Skeletal muscle cell (primary cell): ENCODE data around the gene DCDC2C.

Experiments
- DNase-seq: peaks from one replicate; pipeline ENCODE4 v3.0.0-alpha.2; 2010; ENCODE audit warnings: low read depth
- H3K4me3 ChIP-seq: 2 replicates; pipeline ENCODE4 v1.5.1; 2011; ENCODE audit warnings: low read depth, mild to moderate bottlenecking, control low read depth, low read length, moderate library complexity

DCDC2C gene

DNA sequence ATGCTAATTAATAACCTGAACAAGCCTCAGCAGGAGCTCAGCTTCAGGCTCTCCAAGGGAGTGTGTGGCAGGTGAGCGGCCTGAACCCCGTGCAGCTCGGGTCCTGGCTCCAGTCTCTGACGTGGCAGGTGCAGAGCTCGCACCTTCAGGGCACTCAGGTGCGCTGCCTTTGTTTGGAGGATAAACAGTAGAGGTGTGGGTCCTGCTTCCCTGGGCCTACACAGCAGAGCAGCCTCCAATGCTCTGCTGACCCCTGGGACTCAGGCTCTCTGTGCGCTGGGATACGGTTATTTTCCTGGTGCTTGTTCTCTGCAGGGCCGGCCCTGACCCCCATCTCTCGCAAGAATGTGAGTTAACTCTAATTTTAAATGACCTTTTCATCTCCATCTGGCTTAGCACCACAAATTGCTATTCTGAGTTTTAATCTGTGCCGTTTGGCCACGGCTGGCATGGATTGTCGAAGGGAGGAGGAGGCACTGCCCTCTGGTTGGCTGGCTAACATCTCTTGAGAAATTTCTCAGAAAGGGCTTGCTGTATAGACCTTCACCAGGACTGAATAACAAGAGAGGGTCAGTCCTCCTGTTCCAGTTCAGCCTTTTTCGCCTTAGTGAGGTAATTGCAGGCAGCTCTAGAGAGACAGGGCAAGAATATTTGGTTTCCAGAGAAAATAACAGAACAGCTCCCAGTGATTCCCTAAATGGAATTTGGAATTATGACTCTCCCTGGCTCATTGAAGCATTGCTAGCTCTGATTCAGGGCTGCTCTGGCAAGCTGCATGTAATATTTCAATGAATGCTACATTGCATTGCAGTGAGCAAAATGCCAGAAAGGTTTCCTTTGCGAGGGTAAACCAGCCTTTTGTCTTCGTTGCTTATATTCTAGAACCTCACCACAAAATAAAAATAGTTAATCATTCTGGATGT lies 161.8 kb downstream of the DCDC2C start:
- no peak overlapping the region for H3K4me3 ChIP-seq
- no peak for DNase-seq

DNA sequence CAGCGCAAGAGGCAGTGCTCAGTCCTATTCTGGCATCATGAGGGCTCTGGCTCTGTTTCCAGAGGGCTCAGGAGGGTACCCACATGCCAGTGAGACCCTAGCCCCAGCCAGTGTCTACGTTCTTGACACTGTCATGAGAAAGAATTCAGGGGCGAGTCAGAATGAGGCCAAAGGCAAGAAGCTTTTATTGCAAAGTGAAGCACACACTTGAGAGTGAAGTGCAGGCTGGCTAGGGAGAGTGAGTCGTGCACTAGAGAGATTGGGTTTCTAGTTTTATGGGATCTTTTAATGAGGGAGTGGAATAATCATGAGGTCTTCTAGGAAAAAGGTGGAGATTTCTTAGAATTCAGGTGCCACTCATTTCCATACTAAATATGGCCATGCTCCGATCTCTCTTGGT lies 164.1 kb downstream of the DCDC2C start:
- no peak overlapping the region for H3K4me3 ChIP-seq
- no peak for DNase-seq

DNA sequence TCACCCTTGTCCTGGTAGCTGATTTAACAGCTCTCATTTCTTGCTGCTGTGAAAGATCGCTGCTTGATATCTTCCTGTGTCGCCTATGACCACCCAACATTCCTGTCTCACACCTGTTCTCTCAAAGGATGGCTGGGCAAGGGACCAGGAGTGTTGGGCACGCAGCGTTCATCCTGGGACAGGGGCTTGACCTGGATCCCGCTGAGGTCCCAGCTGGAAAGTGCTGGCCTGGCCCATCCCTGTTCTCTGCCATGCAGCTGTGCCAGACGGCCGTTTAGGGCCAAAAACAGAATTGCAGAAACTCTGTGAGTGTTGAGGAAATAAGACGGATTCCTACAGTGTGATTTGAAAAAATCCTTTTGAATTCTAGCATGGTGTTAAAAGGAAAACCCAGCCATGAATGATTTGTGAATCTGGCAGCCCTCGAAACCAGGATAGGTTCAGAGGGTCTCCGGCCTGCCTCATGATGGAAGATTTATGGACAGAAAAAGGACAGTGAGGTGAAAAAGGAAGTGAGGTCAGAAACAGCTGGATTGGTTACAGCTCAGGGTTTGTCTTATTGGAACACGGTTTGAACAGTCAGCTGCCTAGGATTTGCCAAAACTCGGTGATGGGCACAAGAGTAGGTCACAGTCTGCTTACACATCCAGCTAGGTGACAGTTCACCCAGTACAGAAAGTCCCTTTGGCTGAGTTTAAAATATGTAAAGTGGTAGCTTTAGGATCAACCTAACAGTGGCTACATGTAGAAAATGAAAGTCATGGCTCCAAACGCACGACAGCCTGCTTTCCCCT lies 164.8 kb downstream of the DCDC2C start:
- H3K4me3 ChIP-seq: no peak overlapping the region
- no peak for DNase-seq

DNA sequence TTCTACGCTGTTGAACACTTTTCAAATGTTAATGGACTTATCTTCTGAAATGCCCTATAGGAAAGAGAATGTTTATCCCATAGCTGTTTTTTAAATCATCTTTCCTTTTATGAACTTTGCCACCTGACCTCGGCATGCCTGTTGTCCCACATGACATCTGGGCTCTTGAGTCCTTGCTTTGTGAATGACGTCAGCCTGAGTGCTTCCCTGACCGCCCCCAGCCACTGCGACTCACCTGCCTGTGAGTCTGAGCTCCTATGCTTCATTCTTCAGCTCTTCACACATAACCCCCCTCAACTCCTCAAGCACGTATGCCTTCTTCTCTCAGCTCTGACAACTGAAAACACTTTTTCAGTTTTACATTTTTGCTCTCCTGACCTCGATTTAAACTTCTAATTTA lies 166.8 kb downstream of the DCDC2C start:
- DNase-seq: no peak
- H3K4me3 ChIP-seq: no peak overlapping the region

DNA sequence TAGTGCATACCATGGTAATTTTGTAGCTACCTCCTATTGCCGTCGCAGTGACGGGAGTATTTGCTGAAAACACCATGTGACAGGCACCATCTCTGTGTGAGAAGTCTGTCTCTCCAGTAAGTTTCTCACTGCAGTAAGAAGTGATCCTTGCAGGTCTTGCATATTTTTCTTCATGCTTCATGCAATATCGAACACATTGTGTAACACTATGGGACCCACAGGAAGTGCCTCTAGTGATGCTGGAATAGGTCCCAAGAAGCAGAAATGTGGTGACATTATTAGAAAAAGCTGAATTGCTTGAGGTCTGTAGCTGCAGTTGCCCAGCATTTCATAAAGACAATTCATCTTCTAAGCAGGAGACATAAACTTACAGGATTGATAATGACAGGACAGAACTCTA lies 167.6 kb downstream of the DCDC2C start:
- H3K4me3 ChIP-seq: no peak overlapping the region
- no peak for DNase-seq

DNA sequence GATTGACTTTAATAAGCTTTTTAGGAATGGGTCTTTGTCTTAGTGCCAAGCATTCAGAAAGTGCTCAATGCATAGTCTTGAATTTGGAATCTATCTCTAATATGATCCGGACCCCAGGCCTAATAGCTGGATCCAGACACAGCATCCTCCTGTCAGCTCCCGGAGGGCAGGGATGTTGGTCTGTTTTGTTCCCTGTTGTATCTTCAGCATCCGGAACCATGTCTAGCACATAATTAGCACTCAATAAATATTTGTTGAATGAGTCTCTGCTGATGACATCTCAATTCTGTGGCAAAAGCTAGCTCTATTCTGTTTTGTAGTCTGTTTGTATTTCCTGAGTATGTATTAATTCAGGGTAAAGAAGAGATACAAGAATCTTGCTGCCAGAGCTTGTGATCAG lies 169.1 kb downstream of the DCDC2C start:
- DNase-seq: no peak
- no peak overlapping the region for H3K4me3 ChIP-seq

DNA sequence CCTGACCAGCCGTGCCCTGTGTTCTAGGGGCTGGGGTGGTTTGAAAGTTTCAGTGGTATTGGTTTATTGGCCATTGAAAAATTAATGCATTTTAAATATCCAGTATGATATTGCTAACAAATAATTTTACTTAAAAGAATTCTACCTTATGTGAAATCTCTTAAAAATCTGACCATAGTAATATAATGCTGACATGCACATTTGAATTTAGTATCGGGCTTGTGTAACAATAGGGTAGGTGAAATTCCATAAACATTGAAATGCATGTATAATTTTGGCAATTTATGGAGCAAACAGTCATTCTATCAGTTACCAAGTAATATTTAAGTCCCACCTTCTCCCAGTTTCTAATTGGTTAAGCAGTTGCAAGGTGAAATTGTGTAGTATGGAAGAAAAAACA lies 170.5 kb downstream of the DCDC2C start:
- DNase-seq: no peak
- H3K4me3 ChIP-seq: no peak overlapping the region

DNA sequence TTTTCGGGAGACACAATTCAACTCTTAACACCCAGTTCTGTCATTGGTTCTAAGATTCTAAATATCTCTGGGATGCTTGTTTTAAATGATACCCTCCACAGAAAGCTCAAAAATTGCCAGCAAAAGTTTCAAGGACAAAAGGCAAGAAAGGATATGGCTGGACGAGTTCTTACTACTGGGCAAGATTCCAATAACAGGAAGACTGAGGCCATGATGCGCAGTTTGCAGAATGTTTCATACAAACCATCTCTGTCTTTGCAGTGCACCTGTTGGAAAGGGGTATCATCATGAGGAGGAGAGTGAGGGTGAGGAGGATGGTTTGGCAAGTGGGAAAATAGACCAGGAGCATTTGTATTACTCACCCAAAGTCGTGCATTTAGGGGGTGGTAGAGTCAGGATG lies 172.8 kb downstream of the DCDC2C start:
- no peak for DNase-seq
- H3K4me3 ChIP-seq: no peak overlapping the region

DNA sequence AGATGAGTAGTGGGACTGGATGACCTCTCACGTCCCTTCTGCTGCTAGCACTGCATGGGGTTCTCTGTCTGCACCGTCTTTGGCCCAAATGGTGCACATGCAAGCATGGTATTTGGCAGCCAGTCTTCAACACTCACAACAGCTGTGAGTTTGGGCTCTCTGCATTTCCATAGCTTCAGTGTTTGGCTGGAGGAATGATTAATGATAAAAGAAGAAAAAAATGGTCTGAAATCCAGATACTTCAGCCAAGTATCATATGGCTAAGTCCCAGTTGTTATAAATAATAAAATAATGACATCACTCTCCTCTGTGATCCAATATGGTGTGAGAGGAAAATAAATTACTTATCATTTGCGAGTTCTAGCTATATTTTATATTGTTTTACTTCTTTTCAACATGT lies 173.3 kb downstream of the DCDC2C start:
- DNase-seq: no peak
- no peak overlapping the region for H3K4me3 ChIP-seq

DNA sequence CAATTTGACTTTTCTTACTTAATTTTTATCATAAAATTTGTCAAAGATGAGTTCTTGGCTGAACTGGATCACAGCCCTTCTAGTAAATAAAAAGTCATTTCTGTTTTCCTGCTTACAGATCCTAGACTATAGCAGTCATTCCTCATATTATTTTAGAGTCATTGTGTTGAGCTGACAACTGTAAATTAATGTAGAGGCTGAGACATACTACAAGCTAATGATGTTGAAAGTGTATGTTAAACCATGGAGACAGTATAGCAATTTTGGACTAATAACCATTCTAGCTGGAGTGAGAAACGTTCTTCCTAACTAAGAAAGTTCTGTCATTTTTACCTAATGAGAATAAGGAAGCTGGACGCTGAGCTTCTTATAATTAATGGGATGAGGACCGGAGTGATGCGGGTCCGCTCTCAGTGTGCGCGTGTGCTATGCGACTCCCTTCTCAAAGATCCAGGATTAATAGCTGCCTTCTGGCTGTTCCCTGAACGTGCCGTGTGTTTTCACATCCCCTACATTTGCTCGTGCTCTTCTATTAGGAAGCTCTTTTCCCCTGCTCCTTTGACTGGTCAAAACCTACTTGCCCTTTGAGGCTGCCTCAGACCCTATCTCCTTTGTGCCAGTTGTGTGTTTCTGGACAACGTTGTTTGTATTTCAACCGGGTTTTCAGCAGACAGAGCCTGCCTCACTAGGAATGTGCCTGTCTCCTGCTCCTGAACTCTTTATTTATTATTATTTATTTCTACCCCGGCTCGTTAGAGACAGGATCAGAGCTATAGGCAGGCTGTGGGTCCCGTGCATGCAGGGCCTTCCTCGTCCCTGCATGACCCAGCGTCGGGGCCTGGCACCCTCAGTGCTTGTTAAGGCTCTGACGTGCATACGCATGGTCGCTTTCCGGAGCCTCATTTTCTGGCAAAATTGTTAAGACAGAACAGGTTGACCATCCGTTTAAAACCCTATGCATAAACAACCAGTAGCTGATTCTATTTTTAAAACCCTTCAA lies 182.6 kb downstream of the DCDC2C start:
- DNase-seq: no peak

DNA sequence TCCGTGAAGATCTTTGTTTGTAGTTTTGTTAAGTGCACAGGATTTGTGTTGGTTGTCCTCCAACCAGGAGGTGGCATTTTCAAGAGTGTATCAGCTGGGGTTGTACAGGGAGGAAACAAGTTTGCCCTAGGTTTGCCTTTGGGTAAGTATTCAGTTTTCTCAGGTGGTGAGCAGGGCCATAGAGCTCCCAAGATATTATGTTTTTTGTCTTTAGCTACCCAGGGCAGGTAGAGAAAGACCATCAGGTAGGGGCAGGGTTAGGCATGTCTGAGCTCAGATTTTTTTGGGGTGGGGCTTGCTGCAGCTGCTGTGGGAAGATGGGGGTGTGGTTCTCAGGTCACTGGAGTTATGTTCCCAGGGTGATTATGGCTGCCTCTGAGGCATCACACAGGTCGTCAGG lies 191.6 kb downstream of the DCDC2C start:
- H3K4me3 ChIP-seq: no peak overlapping the region
- DNase-seq: no peak

More for the DNA sequence above, 182.6 kb downstream of the DCDC2C start:
- H3K4me3 ChIP-seq: no peak overlapping the region
